Nephron (organoid): ENCODE measurements around the gene CCDC28B.

Experiments
- H3K27ac Mint-ChIP-seq, 3 experiments: 2 replicates each; pipeline ENCODE4 v1.8.0; 2020; ENCODE audit warnings: mixed read lengths in 3 of 3, mild to moderate bottlenecking in 2 of 3, moderate library complexity in 1 of 3
- H3K27me3 Mint-ChIP-seq: 2 replicates; pipeline ENCODE4 v1.8.0; 2021; ENCODE audit warnings: low read depth, mild to moderate bottlenecking, moderate library complexity, mixed read lengths
- H3K36me3 Mint-ChIP-seq: 2 replicates; pipeline ENCODE4 v1.8.0; 2020; ENCODE audit warnings: low read depth, mixed read lengths
- H3K4me1 Mint-ChIP-seq: 2 replicates; pipeline ENCODE4 v1.8.0; 2020; ENCODE audit warnings: mixed read lengths
- H3K4me3 Mint-ChIP-seq, 3 experiments: 2 replicates each; pipeline ENCODE4 v1.8.0; 2020; ENCODE audit warnings: mild to moderate bottlenecking in 3 of 3, mixed read lengths in 3 of 3, moderate library complexity in 2 of 3
- H3K9me3 Mint-ChIP-seq: 2 replicates; pipeline ENCODE4 v1.8.0; 2020; ENCODE audit warnings: mixed read lengths
- TF ChIP-seq, protein P1 (sequence below), 3 experiments: fragments of 200-600 bp; sonication (generic); IDR thresholded peaks; one replicate each; pipeline ENCODE4 v1.5.0; 2021; ENCODE audit warnings: antibody characterized with exemption in 3 of 3; ENCODE audit not compliant: unreplicated experiment in 3 of 3

Gene CCDC28B

GRCh38 chr1:32199717-32200072, 700 bp upstream of the CCDC28B start:
- Mint-ChIP-seq H3K4me1 (peaks cover 40% of the 10 kb centered on the region), H3K36me3 (peaks cover 11% of the 10 kb centered on the region), H3K4me3 (peak overlapping the region; percentile 85 to 93 (median 86)), H3K27me3 (no peaks in the 10 kb centered on the region), H3K27ac (peak overlapping the region; percentile 97 to 98 (median 98)), H3K9me3 (no peaks in the 10 kb centered on the region)
- TF ChIP-seq, protein P1, sequence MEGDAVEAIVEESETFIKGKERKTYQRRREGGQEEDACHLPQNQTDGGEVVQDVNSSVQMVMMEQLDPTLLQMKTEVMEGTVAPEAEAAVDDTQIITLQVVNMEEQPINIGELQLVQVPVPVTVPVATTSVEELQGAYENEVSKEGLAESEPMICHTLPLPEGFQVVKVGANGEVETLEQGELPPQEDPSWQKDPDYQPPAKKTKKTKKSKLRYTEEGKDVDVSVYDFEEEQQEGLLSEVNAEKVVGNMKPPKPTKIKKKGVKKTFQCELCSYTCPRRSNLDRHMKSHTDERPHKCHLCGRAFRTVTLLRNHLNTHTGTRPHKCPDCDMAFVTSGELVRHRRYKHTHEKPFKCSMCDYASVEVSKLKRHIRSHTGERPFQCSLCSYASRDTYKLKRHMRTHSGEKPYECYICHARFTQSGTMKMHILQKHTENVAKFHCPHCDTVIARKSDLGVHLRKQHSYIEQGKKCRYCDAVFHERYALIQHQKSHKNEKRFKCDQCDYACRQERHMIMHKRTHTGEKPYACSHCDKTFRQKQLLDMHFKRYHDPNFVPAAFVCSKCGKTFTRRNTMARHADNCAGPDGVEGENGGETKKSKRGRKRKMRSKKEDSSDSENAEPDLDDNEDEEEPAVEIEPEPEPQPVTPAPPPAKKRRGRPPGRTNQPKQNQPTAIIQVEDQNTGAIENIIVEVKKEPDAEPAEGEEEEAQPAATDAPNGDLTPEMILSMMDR (IDR thresholded peaks at IDR 0.05; ENCODE audit: unreplicated experiment in 3 of 3), result no peak

DNA sequence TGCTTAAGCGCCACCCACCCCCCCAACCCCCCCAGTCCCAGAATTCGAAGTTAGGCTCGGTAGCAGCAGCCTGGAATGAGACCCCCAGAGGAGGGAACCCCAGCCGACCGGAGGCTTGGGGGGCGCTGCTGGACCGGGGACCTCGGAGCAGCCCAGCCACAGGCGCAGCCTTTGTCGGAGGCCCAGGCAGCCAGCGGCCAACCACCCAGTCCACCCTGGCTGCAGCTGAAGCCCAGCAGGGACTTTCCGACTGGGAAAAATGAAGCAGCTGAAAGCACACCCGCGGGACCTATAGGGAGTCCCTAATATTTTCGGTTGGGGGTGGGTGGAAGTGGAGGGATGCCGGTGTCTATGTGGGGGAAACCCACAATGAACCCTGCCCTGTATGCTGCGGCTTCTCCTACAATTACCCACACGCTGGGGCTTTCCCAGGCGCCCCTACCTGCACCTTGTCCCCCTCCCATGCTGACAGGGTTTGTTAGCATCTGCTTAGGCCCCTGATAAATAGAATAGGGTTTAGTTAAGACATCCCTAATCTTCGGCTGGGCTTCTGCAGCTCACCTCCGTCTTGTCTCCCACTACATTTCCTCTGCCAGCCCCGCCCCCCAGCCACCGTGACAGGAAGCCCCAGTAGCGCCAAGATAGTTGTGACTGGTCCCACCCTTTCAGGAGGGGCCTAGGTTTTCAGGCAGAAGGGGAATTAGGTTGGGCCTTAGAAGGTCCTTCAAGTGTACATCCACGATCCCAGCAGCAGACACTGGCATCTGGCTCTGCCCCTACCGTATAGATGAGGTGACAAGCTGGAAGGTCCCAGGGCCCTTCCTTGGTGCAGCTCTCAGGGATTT, 838 bp downstream of the CCDC28B start:
- H3K27me3 Mint-ChIP-seq, result no peaks in the 10 kb centered on the region
- H3K4me3 Mint-ChIP-seq, result peak overlapping the region; percentile 85 to 93 (median 86)
- TF ChIP-seq, protein P1 (IDR thresholded peaks at IDR 0.05; ENCODE audit: unreplicated experiment in 3 of 3), result no peak
- H3K27ac Mint-ChIP-seq, result peak overlapping the region; percentile 97 to 98 (median 98)
- no peaks in the 10 kb centered on the region for H3K9me3 Mint-ChIP-seq
- peaks cover 9% of the 10 kb centered on the region for H3K36me3 Mint-ChIP-seq
- peaks cover 45% of the 10 kb centered on the region for H3K4me1 Mint-ChIP-seq

DNA sequence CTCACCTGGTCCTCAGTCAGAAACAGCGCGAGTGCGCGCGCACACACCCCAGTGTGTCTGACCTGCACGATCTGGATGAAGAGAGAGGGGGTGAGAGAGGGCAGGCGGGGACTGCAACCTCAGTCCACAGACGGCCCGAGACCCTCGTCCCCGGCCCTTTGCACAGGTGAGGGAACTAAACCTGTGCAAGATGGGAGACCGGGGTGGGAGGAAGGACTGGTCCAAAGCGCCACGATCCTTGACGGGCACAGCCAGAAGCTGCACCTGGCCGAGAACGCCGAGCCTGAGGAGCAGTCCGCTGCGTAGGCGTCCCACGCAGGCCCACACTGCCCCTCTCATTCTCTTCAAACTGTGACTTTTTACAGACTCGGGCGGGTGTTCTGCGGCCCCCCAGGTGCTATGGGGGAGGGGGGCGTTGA, 4.6 kb downstream of the CCDC28B start:
- TF ChIP-seq, protein P1 (IDR thresholded peaks at IDR 0.05; ENCODE audit: unreplicated experiment in 3 of 3), result no peak
- peak overlapping the region; percentile 92 to 95 (median 94) for H3K4me3 Mint-ChIP-seq
- H3K27me3 Mint-ChIP-seq, result no peaks in the 10 kb centered on the region
- no peaks in the 10 kb centered on the region for H3K36me3 Mint-ChIP-seq
- H3K4me1 Mint-ChIP-seq, result peaks cover 31% of the 10 kb centered on the region
- peak overlapping the region; percentile 44 to 82 (median 51) for H3K27ac Mint-ChIP-seq
- H3K9me3 Mint-ChIP-seq, result no peaks in the 10 kb centered on the region

GRCh38 chr1:32205401-32206370, 5.3 kb downstream of the CCDC28B start, which contains the start of gene IQCC:
TSS of gene IQCC (plus strand) at chr1:32205671. CDS start at chr1:32205682, 11 bp downstream.
- Mint-ChIP-seq H3K4me1 (peaks cover 26% of the 10 kb centered on the region), H3K9me3 (no peaks in the 10 kb centered on the region), H3K27ac (peak within 1 kb of the TSS; percentile 51 to 82 (median 80)), H3K27me3 (no peaks in the 10 kb centered on the region), H3K36me3 (no peaks in the 10 kb centered on the region), H3K4me3 (peak within 1 kb of the TSS; percentile 92 to 95 (median 94))
- TF ChIP-seq, protein P1 (IDR thresholded peaks at IDR 0.05; ENCODE audit: unreplicated experiment in 3 of 3), result no peak

DNA sequence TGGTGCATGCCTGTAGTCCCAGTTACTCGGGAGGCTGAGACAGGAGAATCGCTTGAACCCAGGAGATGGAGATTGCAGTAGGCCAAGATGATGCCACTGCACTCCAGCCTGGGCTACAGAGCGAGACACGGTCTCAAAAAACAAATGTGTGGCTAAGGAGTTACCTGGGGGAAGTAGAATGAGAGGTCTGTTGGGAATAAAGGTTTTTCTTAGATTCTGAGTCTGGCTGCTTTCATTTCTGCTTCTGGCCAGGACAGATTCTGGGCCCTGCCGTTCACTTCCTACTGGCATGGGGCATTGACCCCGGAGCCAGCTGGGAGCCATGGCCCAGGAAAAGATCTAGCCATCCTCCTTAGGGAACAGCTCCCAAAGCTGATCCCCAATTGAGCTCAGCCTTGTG, 8.1 kb downstream of the CCDC28B start:
- Mint-ChIP-seq H3K4me1 (peaks cover 11% of the 10 kb centered on the region), H3K9me3 (no peaks in the 10 kb centered on the region), H3K4me3 (peak overlapping the region in 2 of 3 experiments; percentile 32 to 40), H3K27ac (peak overlapping the region in 1 of 3 experiments; percentile 48), H3K36me3 (no peaks in the 10 kb centered on the region), H3K27me3 (no peaks in the 10 kb centered on the region)
- TF ChIP-seq, protein P1 (IDR thresholded peaks at IDR 0.05; ENCODE audit: unreplicated experiment in 3 of 3), result no peak
